ENCODE measurements around the gene ASPSCR1. TPM values are rescaled to one million over a fixed set of nuclear protein-coding genes. Genes with fewer than 3 reads are reported as not detected.
A peak's percentile ranks its signal among the peaks of the same experiment; 100 is the strongest.

Gene ASPSCR1
- total RNA-seq, 2 experiments from 2014 or later, result 77.8 to 89.1 TPM

DNA sequence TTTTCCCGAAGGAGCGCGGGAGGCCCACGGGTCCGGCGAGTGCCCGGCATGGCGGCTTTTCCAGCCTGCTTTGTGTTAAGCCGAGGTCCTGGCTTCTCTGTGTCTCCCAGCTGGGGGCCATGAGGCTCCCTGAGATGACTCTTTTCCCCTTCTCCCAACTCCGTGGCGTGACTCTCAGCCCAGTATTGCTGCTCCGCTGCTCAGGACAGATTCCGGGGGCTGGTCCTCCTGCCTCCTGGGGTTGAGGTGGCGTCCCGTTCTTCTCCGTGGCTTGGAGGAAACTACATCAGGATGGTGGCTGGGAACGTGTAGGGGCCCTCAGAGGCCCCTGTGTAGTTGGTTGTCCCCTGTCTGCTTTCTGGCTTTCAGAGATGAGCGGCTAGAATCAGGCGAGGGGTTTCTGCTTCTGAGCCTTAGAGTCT is 75.2 kb downstream of the ASPSCR1 start:
- intact Hi-C loops (cut with micrococcal nuclease; ENCODE audit: unreplicated experiment), result no loop called here
- no peak overlapping the region for H2AFZ ChIP-seq (ENCODE audit: low read length)
- H4K20me1 ChIP-seq (ENCODE audit: insufficient read depth, low read length), result no peaks in the 10 kb centered on the region
- CTCF ChIA-PET (ENCODE audit: unreplicated experiment), result no interaction called here
- peaks cover 45% of the 10 kb centered on the region for H3K36me3 ChIP-seq (ENCODE audit: insufficient read depth, low read length)
- H3K9me3 ChIP-seq (ENCODE audit: low read length), result no peaks in the 10 kb centered on the region
- peaks cover 21% of the 10 kb centered on the region for H3K4me1 ChIP-seq (ENCODE audit: insufficient read depth, low read length, poor library complexity, severe bottlenecking)
- H3K4me3 ChIP-seq (ENCODE audit: low read depth, low read length, poor library complexity, severe bottlenecking), result peak overlapping the region; percentile 75
- TF ChIP-seq, protein P1, sequence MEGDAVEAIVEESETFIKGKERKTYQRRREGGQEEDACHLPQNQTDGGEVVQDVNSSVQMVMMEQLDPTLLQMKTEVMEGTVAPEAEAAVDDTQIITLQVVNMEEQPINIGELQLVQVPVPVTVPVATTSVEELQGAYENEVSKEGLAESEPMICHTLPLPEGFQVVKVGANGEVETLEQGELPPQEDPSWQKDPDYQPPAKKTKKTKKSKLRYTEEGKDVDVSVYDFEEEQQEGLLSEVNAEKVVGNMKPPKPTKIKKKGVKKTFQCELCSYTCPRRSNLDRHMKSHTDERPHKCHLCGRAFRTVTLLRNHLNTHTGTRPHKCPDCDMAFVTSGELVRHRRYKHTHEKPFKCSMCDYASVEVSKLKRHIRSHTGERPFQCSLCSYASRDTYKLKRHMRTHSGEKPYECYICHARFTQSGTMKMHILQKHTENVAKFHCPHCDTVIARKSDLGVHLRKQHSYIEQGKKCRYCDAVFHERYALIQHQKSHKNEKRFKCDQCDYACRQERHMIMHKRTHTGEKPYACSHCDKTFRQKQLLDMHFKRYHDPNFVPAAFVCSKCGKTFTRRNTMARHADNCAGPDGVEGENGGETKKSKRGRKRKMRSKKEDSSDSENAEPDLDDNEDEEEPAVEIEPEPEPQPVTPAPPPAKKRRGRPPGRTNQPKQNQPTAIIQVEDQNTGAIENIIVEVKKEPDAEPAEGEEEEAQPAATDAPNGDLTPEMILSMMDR (conservative IDR thresholded peaks at IDR 0.05; ENCODE audit: low read length), result no peak
- no peak for TF ChIP-seq EZH2phosphoT487 (IDR thresholded peaks at IDR 0.05; ENCODE audit: borderline replicate concordance, low read depth, low read length)
- DNase-seq (ENCODE audit: low spot score), result no peak
- no peak overlapping the region for H3K27ac ChIP-seq (ENCODE audit: low read depth, low read length, poor library complexity, severe bottlenecking)
- peaks cover 8% of the 10 kb centered on the region; the same call in 1 of the 2 replicates for H3K79me2 ChIP-seq (ENCODE audit: insufficient read depth, low read depth, low read length)
- POLR2A ChIA-PET, result no interaction called here
- no peaks in the 10 kb centered on the region for H3K9me2 ChIP-seq (ENCODE audit: insufficient read depth, low read length)
- BruUV-seq (replicated peaks), result no TSS peak
- H3K4me2 ChIP-seq (ENCODE audit: low read length), result peak overlapping the region; percentile 91

DNA sequence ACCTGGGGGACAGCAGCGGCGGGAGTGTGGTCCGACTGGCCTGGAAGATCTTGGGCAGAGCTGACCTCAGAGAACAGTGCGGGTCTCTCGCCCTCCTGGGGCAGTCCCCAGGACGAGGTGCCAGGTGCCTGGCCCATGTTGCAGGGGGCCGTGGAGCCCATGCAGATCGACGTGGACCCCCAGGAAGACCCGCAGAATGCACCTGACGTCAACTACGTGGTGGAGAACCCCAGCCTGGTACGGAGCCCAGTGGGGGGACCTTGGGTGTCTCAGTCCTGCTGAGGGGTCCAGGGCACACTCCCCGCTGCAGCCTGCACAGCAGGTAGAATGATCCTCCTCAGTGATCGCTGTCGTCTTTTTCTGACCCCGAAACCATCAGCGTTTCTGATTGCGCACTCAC is 75.7 kb downstream of the ASPSCR1 start:
- H3K4me2 ChIP-seq (ENCODE audit: low read length), result peak overlapping the region; percentile 91
- no peaks in the 10 kb centered on the region for H4K20me1 ChIP-seq (ENCODE audit: insufficient read depth, low read length)
- ChIA-PET POLR2A (no interaction called here), CTCF (ENCODE audit: unreplicated experiment) (no interaction called here)
- intact Hi-C loops (cut with micrococcal nuclease; ENCODE audit: unreplicated experiment), result no loop called here
- H3K9me3 ChIP-seq (ENCODE audit: low read length), result no peaks in the 10 kb centered on the region
- no peak for DNase-seq (ENCODE audit: low spot score)
- no TSS peak for BruUV-seq (replicated peaks)
- no peak overlapping the region for H3K27ac ChIP-seq (ENCODE audit: low read depth, low read length, poor library complexity, severe bottlenecking)
- H3K4me3 ChIP-seq (ENCODE audit: low read depth, low read length, poor library complexity, severe bottlenecking), result peak overlapping the region; percentile 75
- H3K36me3 ChIP-seq (ENCODE audit: insufficient read depth, low read length), result peaks cover 49% of the 10 kb centered on the region
- TF ChIP-seq, protein P1 (conservative IDR thresholded peaks at IDR 0.05; ENCODE audit: low read length), result no peak
- no peak for TF ChIP-seq EZH2phosphoT487 (IDR thresholded peaks at IDR 0.05; ENCODE audit: borderline replicate concordance, low read depth, low read length)
- H3K9me2 ChIP-seq (ENCODE audit: insufficient read depth, low read length), result no peaks in the 10 kb centered on the region
- H3K79me2 ChIP-seq (ENCODE audit: insufficient read depth, low read depth, low read length), result peaks cover 8% of the 10 kb centered on the region; the same call in 1 of the 2 replicates
- H2AFZ ChIP-seq (ENCODE audit: low read length), result no peak overlapping the region
- H3K4me1 ChIP-seq (ENCODE audit: insufficient read depth, low read length, poor library complexity, severe bottlenecking), result peaks cover 21% of the 10 kb centered on the region

DNA sequence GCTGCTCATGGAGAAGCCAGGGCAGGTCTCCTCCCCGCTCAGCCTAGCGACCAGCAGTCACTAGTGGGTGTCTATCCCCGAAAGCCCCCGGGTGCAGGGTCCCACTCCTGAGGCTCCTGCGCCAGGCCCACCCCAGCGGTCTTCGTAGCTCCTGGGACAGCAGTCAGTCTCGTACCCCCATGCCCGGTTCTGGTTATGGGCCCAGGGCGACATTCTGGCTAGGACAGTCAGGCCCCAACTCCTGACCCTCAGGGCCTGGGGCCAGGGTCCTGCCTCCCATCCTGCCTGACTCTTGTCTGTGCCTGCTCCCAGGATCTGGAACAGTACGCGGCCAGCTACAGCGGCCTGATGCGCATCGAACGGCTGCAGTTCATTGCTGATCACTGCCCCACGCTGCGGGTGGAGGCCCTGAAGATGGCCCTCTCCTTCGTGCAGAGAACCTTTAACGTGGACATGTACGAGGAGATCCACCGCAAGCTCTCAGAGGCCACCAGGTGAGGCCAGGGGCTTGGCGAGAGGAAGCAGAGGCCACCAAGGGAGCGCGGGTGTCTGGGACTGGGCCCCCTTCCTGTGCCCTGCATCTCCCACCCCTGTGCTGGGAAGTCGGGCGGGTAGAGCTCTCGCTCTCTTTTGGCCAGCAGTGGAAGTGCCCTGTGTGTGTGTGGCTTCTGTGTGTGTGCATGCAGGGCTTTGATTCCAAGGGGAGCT is 76.3 kb downstream of the ASPSCR1 start:
- POLR2A ChIA-PET, result interaction anchor here (0.9 kb wide), 1 partner anchor 16 kb away, joined by 4 read pairs; the partner anchor contains the start of gene DCXR
- intact Hi-C loops (cut with micrococcal nuclease; ENCODE audit: unreplicated experiment), result no loop called here
- peaks cover 21% of the 10 kb centered on the region for H3K4me1 ChIP-seq (ENCODE audit: insufficient read depth, low read length, poor library complexity, severe bottlenecking)
- no TSS peak for BruUV-seq (replicated peaks)
- TF ChIP-seq EZH2phosphoT487 (IDR thresholded peaks at IDR 0.05; ENCODE audit: borderline replicate concordance, low read depth, low read length), result no peak
- TF ChIP-seq, protein P1 (conservative IDR thresholded peaks at IDR 0.05; ENCODE audit: low read length), result no peak
- no peaks in the 10 kb centered on the region for H4K20me1 ChIP-seq (ENCODE audit: insufficient read depth, low read length)
- H3K9me3 ChIP-seq (ENCODE audit: low read length), result no peaks in the 10 kb centered on the region
- no peak for DNase-seq (ENCODE audit: low spot score)
- peaks cover 55% of the 10 kb centered on the region for H3K36me3 ChIP-seq (ENCODE audit: insufficient read depth, low read length)
- no peak overlapping the region for H2AFZ ChIP-seq (ENCODE audit: low read length)
- CTCF ChIA-PET (ENCODE audit: unreplicated experiment), result no interaction called here
- H3K4me2 ChIP-seq (ENCODE audit: low read length), result peak overlapping the region; percentile 91; the same call in 1 of the 2 replicates
- no peak overlapping the region for H3K4me3 ChIP-seq (ENCODE audit: low read depth, low read length, poor library complexity, severe bottlenecking)
- no peaks in the 10 kb centered on the region for H3K9me2 ChIP-seq (ENCODE audit: insufficient read depth, low read length)
- peaks cover 8% of the 10 kb centered on the region; the same call in 1 of the 2 replicates for H3K79me2 ChIP-seq (ENCODE audit: insufficient read depth, low read depth, low read length)
- no peak overlapping the region for H3K27ac ChIP-seq (ENCODE audit: low read depth, low read length, poor library complexity, severe bottlenecking)
